ENCODE results near the gene UBE2J2.

- TF ChIP-seq CTCF (IDR thresholded peaks at IDR 0.05) (no peak), POLR2AphosphoS5 (IDR thresholded peaks at IDR 0.05) (no peak)
Measured at GRCh38 chr1:1311107-1312104, 37.8 kb upstream of the UBE2J2 start.
